HL-60 (cell line): ENCODE results near the gene PTPN1.

Source experiments
- DNase-seq, 2 experiments: peaks; one replicate each; pipeline ENCODE4 v3.0.0-alpha.2; 2010 to 2020; ENCODE audit warnings: low read depth in 1 of 2, low spot score in 1 of 2
- H3K27ac ChIP-seq: fragments of 250-450 bp; sonication (Bioruptor Pico); replicated peaks from 2 replicates; pipeline ENCODE4 v1.5.1; 2020; ENCODE audit warnings: mild to moderate bottlenecking, moderate library complexity
- H3K27me3 ChIP-seq: fragments of 250-450 bp; sonication (Bioruptor Pico); 2 replicates; pipeline ENCODE4 v1.5.1; 2021; ENCODE audit warnings: mild to moderate bottlenecking, moderate library complexity; ENCODE audit not compliant: insufficient read depth, poor library complexity, severe bottlenecking
- H3K4me3 ChIP-seq: replicated peaks from 2 replicates; pipeline ENCODE4 v1.5.1; 2011; ENCODE audit warnings: mild to moderate bottlenecking, control low read depth, low read length; ENCODE audit not compliant: insufficient read depth
- GABPA ChIP-seq: IDR thresholded peaks from 2 replicates; pipeline ENCODE4 v1.6.1; 2012; ENCODE audit warnings: low read depth
- POLR2AphosphoS5 ChIP-seq: IDR thresholded peaks from 2 replicates; pipeline ENCODE4 v1.6.1; 2012; ENCODE audit warnings: low read depth
- SPI1 ChIP-seq: IDR thresholded peaks from 2 replicates; pipeline ENCODE4 v1.6.1; 2012; ENCODE audit warnings: low read depth, mild to moderate bottlenecking, borderline replicate concordance
- long read RNA-seq: library from polyadenylated mRNA; unstranded; transcript quantifications from one replicate; pipeline ENCODE4 v2.0.0, GENCODE V29; 2020
- TF ChIP-seq, protein P1 (sequence below): IDR thresholded peaks from 2 replicates; pipeline ENCODE4 v1.6.1; 2012; ENCODE audit warnings: low read depth; ENCODE audit not compliant: insufficient replicate concordance
- TF ChIP-seq, protein P2 (sequence below): IDR thresholded peaks from one replicate; pipeline ENCODE4 v1.5.1; 2011; ENCODE audit warnings: low read length, control low read depth, inconsistent platforms; ENCODE audit not compliant: insufficient read depth

Gene PTPN1
- long read RNA-seq, full-length matches to known transcripts, result 30 of 55 reads
- long read RNA-seq, partial matches to known transcripts, result 21 of 55 reads
- long read RNA-seq, other reads (novel, unspliced or antisense), result 4 of 55 reads

DNA sequence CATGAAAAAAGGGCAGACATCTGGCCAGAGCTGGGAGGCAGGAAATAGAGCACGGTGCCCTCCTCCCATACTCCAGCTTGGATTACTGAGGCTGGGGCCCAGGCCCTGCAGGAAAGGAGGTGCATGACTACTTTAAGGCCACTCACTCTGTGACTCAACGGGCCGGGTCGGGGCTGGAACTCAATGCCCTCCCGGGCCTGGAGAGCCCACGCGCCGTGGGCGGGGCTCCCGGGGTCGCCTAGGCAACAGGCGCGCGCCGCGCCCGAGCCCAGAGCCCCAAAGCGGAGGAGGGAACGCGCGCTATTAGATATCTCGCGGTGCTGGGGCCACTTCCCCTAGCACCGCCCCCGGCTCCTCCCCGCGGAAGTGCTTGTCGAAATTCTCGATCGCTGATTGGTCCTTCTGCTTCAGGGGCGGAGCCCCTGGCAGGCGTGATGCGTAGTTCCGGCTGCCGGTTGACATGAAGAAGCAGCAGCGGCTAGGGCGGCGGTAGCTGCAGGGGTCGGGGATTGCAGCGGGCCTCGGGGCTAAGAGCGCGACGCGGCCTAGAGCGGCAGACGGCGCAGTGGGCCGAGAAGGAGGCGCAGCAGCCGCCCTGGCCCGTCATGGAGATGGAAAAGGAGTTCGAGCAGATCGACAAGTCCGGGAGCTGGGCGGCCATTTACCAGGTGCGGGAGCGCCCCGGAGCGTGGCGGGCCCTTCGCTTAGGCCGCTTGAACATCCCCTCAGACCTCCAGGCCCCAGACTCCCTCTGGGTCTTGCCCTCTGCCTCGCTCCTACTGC lies at the start of gene PTPN1:
PTPN1 (plus strand) TSS at position 461 of the 783 bp plus-strand sequence; CDS start at position 606, 145 bp downstream.
- peak within 1 kb of the TSS; percentile 80 for H3K27ac ChIP-seq
- H3K4me3 ChIP-seq, result peak within 1 kb of the TSS; percentile 80
- TF ChIP-seq POLR2AphosphoS5, result peak; percentile 91
- peak; percentile 90 for TF ChIP-seq SPI1
- TF ChIP-seq GABPA, result peak; percentile 74
- TF ChIP-seq, protein P1, sequence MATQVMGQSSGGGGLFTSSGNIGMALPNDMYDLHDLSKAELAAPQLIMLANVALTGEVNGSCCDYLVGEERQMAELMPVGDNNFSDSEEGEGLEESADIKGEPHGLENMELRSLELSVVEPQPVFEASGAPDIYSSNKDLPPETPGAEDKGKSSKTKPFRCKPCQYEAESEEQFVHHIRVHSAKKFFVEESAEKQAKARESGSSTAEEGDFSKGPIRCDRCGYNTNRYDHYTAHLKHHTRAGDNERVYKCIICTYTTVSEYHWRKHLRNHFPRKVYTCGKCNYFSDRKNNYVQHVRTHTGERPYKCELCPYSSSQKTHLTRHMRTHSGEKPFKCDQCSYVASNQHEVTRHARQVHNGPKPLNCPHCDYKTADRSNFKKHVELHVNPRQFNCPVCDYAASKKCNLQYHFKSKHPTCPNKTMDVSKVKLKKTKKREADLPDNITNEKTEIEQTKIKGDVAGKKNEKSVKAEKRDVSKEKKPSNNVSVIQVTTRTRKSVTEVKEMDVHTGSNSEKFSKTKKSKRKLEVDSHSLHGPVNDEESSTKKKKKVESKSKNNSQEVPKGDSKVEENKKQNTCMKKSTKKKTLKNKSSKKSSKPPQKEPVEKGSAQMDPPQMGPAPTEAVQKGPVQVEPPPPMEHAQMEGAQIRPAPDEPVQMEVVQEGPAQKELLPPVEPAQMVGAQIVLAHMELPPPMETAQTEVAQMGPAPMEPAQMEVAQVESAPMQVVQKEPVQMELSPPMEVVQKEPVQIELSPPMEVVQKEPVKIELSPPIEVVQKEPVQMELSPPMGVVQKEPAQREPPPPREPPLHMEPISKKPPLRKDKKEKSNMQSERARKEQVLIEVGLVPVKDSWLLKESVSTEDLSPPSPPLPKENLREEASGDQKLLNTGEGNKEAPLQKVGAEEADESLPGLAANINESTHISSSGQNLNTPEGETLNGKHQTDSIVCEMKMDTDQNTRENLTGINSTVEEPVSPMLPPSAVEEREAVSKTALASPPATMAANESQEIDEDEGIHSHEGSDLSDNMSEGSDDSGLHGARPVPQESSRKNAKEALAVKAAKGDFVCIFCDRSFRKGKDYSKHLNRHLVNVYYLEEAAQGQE, result peak; percentile 72
- TF ChIP-seq, protein P2, sequence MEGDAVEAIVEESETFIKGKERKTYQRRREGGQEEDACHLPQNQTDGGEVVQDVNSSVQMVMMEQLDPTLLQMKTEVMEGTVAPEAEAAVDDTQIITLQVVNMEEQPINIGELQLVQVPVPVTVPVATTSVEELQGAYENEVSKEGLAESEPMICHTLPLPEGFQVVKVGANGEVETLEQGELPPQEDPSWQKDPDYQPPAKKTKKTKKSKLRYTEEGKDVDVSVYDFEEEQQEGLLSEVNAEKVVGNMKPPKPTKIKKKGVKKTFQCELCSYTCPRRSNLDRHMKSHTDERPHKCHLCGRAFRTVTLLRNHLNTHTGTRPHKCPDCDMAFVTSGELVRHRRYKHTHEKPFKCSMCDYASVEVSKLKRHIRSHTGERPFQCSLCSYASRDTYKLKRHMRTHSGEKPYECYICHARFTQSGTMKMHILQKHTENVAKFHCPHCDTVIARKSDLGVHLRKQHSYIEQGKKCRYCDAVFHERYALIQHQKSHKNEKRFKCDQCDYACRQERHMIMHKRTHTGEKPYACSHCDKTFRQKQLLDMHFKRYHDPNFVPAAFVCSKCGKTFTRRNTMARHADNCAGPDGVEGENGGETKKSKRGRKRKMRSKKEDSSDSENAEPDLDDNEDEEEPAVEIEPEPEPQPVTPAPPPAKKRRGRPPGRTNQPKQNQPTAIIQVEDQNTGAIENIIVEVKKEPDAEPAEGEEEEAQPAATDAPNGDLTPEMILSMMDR, result no peak
- H3K27me3 ChIP-seq, result no peaks in the 10 kb centered on the region
- peak; percentile 97 to 98 for DNase-seq

DNA sequence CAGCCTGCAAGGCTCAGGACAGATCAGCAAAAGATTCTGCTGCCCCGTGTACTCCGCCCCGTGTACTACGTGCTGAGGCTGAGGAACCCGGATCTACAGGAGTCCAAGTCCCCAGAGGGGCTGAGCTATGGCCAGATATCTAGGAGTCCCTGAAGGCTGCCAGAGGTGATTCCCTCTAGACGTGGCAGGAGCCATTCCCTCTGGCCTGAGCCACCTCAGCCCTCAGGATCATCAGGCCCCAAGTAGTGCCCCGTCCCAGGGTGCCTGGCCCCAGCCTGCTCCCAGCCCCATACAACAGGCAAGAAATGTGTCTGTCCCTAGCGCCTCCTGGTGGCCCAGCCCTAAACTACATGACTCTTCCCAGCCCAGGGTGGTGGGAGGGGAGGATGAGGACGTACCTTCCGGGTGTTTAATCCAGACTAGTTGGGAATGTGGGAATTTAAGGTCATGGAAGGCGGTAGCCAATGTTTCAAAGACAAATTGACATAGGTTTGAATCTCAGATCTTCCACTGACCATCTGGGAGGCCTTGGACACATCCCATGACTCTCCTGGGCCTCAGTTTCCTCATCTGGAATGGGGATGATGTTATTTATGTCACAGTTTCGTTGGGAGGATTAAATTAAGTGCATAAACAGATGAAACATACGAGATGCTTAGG lies 49.4 kb upstream of the PTPN1 start:
- TF ChIP-seq, protein P2, result peak; percentile 85
- TF ChIP-seq SPI1, result no peak
- H3K27ac ChIP-seq, result no peak overlapping the region
- DNase-seq, result peak in 1 of 2 experiments; percentile 89
- no peak overlapping the region for H3K4me3 ChIP-seq
- no peaks in the 10 kb centered on the region for H3K27me3 ChIP-seq

DNA sequence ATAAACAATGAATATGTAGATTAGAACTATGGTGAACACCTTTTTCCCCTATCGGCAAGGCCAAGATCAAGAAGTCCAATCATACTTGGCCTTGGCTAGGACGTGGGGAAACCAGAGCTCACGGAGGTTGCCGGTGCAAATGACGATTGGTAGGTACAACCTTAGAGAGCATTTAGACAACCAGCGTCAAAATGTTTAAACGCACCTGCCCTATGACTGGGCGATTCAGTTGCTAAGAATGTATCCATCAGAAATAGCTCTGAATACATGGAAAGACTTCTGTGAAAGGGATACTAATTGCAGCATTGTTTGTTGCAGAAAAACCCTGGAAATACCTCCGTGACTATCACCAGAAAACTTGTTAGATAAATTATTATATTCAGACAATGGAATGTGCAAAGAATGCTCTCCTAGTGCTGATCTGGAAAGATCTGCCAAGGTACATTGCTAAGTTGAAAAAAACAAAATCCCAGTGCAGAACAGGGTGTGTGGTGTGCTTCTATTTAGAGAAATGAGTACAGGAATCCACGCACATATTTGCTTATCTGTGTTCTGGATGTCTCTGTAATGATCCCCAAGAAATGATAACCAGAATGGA lies 48.0 kb upstream of the PTPN1 start:
- TF ChIP-seq, protein P2, result no peak
- TF ChIP-seq GABPA, result no peak
- TF ChIP-seq, protein P1, result no peak
- no peak for TF ChIP-seq SPI1
- no peak for TF ChIP-seq POLR2AphosphoS5
- no peak overlapping the region for H3K4me3 ChIP-seq
- no peaks in the 10 kb centered on the region for H3K27me3 ChIP-seq
- no peak for DNase-seq
- no peak overlapping the region for H3K27ac ChIP-seq
